Measurements from ENCODE around the gene POU6F1.

DNA sequence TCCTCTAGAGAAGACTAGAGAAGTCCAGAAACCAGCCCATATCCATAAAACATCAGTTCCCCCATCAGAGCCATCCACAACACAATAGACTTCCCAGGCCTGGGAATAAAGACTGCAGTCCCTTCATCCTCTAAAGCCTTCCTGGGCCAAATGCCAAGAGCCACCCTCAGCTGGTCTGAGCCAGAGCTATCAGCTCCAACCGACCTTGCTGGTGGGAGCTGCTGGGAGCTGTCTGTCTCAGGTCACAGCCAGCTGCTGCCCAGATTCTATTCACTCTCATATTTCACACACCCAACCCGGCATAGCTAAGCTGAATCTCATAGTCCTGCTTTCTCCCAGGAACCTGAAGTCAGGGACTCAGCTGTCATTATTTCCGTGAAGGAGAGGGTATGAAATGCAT lies 34.0 kb downstream of the POU6F1 start:
- TF ChIP-seq POLR2AphosphoS5 (IDR thresholded peaks at IDR 0.05; ENCODE audit: low read depth, low read length) (no peak), TAF1 (IDR thresholded peaks at IDR 0.05; ENCODE audit: borderline replicate concordance, low read depth, low read length) (no peak), POLR2A (IDR thresholded peaks at IDR 0.05; ENCODE audit: low read depth, low read length) (no peak)
